Parathyroid adenoma (tissue), 2 donors: ENCODE results near the gene CCDC120.

Experiments
- H2AFZ ChIP-seq: fragments of 300-600 bp; sonication (generic); one replicate; pipeline ENCODE4 v1.7.0; 2017; ENCODE audit warnings: antibody characterized with exemption, mild to moderate bottlenecking
- H3K27ac ChIP-seq: fragments of 300-600 bp; sonication (generic); one replicate; pipeline ENCODE4 v1.7.0; 2017
- H3K27me3 ChIP-seq: fragments of 300-600 bp; sonication (generic); one replicate; pipeline ENCODE4 v1.7.0; 2017; ENCODE audit warnings: low read length; ENCODE audit not compliant: control insufficient read depth, insufficient read depth
- H3K36me3 ChIP-seq: fragments of 300-600 bp; sonication (generic); one replicate; pipeline ENCODE4 v1.7.0; 2017; ENCODE audit warnings: low read length; ENCODE audit not compliant: control insufficient read depth, insufficient read depth
- H3K4me1 ChIP-seq: fragments of 300-600 bp; sonication (generic); one replicate; pipeline ENCODE4 v1.7.0; 2017; ENCODE audit warnings: control low read depth
- H3K4me2 ChIP-seq: fragments of 300-600 bp; sonication (generic); one replicate; pipeline ENCODE4 v1.7.0; 2017; ENCODE audit warnings: low read length
- H3K4me3 ChIP-seq: fragments of 300-600 bp; sonication (generic); one replicate; pipeline ENCODE4 v1.7.0; 2017; ENCODE audit warnings: low read depth, low read length
- H3K79me2 ChIP-seq: fragments of 300-600 bp; sonication (generic); one replicate; pipeline ENCODE4 v1.7.0; 2017; ENCODE audit warnings: control low read depth
- H3K9ac ChIP-seq: fragments of 300-600 bp; sonication (generic); one replicate; pipeline ENCODE4 v1.7.0; 2017; ENCODE audit warnings: mild to moderate bottlenecking
- H3K9me3 ChIP-seq: fragments of 300-600 bp; sonication (generic); one replicate; pipeline ENCODE4 v1.7.0; 2017; ENCODE audit warnings: low read length; ENCODE audit not compliant: control insufficient read depth
- CTCF ChIP-seq: fragments of 300-600 bp; sonication (generic); IDR thresholded peaks from one replicate; pipeline ENCODE4 v1.7.0; 2017; ENCODE audit warnings: antibody characterized with exemption, mild to moderate bottlenecking
- donor health status: primary hyperparathyroidism.

CCDC120 gene

GRCh38 chrX:49066690-49067089 lies 7.9 kb downstream of the CCDC120 start:
- peaks cover 3% of the 10 kb centered on the region for H3K79me2 ChIP-seq
- H3K4me3 ChIP-seq, result no peak overlapping the region
- H3K27ac ChIP-seq, result no peak overlapping the region
- no peak overlapping the region for H3K4me2 ChIP-seq
- no peak overlapping the region for H3K9ac ChIP-seq
- no peaks in the 10 kb centered on the region for H3K36me3 ChIP-seq
- no peak for TF ChIP-seq CTCF
- no peaks in the 10 kb centered on the region for H3K9me3 ChIP-seq
- H3K4me1 ChIP-seq, result no peaks in the 10 kb centered on the region
- no peak overlapping the region for H2AFZ ChIP-seq
- H3K27me3 ChIP-seq, result no peaks in the 10 kb centered on the region

DNA sequence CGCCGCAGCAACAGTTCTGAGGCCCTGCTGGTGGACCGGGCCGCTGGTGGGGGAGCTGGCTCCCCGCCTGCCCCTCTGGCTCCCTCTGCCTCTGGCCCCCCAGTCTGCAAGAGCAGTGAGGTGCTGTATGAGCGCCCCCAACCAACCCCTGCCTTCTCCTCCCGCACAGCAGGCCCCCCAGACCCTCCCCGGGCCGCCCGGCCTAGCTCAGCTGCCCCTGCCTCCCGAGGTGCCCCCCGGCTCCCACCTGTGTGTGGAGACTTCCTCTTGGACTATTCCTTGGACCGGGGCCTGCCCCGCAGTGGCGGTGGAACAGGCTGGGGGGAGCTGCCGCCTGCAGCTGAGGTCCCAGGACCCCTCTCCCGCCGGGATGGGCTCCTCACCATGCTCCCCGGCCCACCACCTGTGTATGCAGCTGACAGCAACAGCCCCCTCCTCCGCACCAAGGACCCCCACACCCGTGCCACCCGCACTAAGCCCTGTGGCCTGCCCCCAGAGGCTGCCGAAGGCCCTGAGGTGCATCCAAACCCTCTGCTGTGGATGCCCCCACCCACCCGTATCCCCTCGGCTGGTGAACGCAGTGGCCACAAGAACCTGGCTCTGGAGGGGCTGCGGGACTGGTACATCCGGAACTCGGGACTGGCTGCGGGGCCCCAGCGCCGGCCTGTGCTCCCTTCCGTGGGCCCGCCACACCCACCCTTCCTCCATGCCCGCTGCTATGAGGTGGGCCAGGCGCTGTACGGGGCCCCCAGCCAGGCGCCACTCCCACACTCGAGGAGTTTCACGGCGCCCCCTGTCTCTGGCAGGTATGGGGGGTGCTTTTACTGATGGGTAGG lies 8.7 kb downstream of the CCDC120 start:
- Histone ChIP-seq H3K79me2 (no peaks in the 10 kb centered on the region), H3K4me2 (no peak overlapping the region), H3K27ac (no peak overlapping the region), H3K36me3 (no peaks in the 10 kb centered on the region), H3K4me1 (no peaks in the 10 kb centered on the region), H3K27me3 (no peaks in the 10 kb centered on the region), H2AFZ (no peak overlapping the region), H3K9me3 (no peaks in the 10 kb centered on the region), H3K4me3 (no peak overlapping the region), H3K9ac (no peak overlapping the region)
- no peak for TF ChIP-seq CTCF

- Histone ChIP-seq H3K27ac (no peak overlapping the region), H3K9me3 (no peaks in the 10 kb centered on the region)
- no peak for TF ChIP-seq CTCF
These were observed 10.2 kb downstream of the CCDC120 start for GRCh38 chrX:49069038-49069437.

DNA sequence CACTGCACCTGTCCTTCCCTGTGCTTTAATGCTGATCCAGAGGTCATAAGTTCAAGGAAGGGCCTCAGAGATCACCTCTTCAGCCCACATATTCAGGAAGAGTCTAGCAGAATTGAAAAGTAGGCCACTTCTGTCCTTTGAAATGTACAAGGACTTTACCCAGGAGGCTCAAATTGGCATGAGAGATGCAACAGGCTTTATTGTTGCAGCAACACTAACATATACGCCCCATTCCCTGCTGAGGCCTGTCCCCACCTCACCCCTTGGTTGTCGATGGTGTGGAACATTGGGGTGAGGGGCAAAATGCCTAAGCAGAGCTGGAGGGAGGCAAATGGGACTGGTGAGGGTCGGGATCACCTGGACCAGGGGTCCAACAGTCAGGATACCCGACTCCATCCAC lies 12.2 kb downstream of the CCDC120 start:
- Histone ChIP-seq H2AFZ (no peak overlapping the region), H3K27me3 (no peaks in the 10 kb centered on the region), H3K79me2 (no peaks in the 10 kb centered on the region), H3K4me1 (peaks cover 2% of the 10 kb centered on the region), H3K36me3 (no peaks in the 10 kb centered on the region), H3K4me3 (no peak overlapping the region), H3K27ac (no peak overlapping the region), H3K9me3 (no peaks in the 10 kb centered on the region), H3K4me2 (no peak overlapping the region), H3K9ac (no peak overlapping the region)
- no peak for TF ChIP-seq CTCF

More at GRCh38 chrX:49069038-49069437, 10.2 kb downstream of the CCDC120 start:
- H3K79me2 ChIP-seq, result no peaks in the 10 kb centered on the region
- H3K4me2 ChIP-seq, result no peak overlapping the region
- no peaks in the 10 kb centered on the region for H3K36me3 ChIP-seq
- H3K9ac ChIP-seq, result no peak overlapping the region
- H3K27me3 ChIP-seq, result no peaks in the 10 kb centered on the region
- H3K4me1 ChIP-seq, result no peaks in the 10 kb centered on the region
- no peak overlapping the region for H2AFZ ChIP-seq
- no peak overlapping the region for H3K4me3 ChIP-seq
